ENCODE data around the gene ANKRD44. TPM values are rescaled to one million over a fixed set of nuclear protein-coding genes. Genes with fewer than 3 reads are reported as not detected.

The ANKRD44 gene
- polyA plus RNA-seq, 2 of the 4 experiments (the other 2 are of a cell fraction), result 0.97 to 5.9 TPM

GRCh38 chr2:197298609-197299008, 12.0 kb downstream of the ANKRD44 start:
- ChIA-PET POLR2A (no interaction called here), CTCF (interaction anchor here (1.0 kb wide), 1 partner anchor 57 kb away, joined by 4 read pairs; no protein-coding TSS in a partner anchor)
- no peak overlapping the region for H3K4me2 ChIP-seq

DNA sequence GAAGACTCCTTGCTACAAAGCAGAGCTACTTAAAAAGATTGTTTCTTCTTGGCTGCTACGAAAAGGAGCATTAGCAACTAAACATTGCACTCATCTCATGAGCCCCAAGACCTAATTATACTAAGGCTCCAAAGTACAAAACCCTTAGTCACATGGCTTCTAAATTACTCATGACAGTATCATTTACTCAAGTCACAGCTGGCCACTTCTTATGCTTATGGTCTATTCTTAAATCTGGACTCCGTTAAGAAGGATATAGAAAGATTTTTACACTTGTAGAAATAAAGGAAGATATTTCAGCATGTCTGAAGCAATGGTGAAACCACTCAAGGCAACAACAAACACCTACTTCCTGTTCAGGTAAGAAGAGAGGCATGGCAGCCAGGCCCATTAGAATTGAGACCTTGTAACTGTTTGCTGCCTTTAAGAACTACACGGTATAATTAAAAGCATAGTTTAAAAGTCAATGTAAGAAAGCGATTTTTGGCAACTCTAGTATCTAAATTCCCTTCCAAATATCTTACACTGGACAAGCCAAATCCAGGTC, 12.7 kb downstream of the ANKRD44 start:
- no peaks in the 10 kb centered on the region for H3K9me3 ChIP-seq
- DNase-seq (ENCODE audit: low read depth in 1 of 2, low spot score in 1 of 2) (no peak), ATAC-seq (no peak), FAIRE-seq (no peak)
- peaks cover under 1% of the 10 kb centered on the region; the same call in 1 of the 3 replicates for H3K4me1 ChIP-seq
- WGBS (ENCODE audit: missing lambda C conversion rate), result 93% methylated on average over 4 of the region's 4 CpGs
- POLR2A ChIA-PET, result no interaction called here
- no peak overlapping the region for H3K4me2 ChIP-seq
- H3K27ac ChIP-seq, result no peak overlapping the region
- CTCF ChIA-PET, result interaction anchor here (0.7 to 1.0 kb wide), 3 partner anchors 11 to 58 kb away, joined by 3 to 6 read pairs (median 4); no protein-coding TSS in a partner anchor
- TF ChIP-seq KDM5A (IDR thresholded peaks at IDR 0.05), result no peak
- no peak for TF ChIP-seq REST (IDR thresholded peaks at IDR 0.05)
- TF ChIP-seq ZFP36 (IDR thresholded peaks at IDR 0.05; ENCODE audit: borderline replicate concordance, partially characterized antibody), result no peak
- TF ChIP-seq ATOH8 (CRISPR knock-in tag; IDR thresholded peaks at IDR 0.05; ENCODE audit: low read depth), result no peak
- TF ChIP-seq RCOR1 (IDR thresholded peaks at IDR 0.05; ENCODE audit: low read depth, low read length), result no peak
- no peak for TF ChIP-seq FOXS1 (CRISPR knock-in tag; IDR thresholded peaks at IDR 0.05)
- TF ChIP-seq, protein P1, sequence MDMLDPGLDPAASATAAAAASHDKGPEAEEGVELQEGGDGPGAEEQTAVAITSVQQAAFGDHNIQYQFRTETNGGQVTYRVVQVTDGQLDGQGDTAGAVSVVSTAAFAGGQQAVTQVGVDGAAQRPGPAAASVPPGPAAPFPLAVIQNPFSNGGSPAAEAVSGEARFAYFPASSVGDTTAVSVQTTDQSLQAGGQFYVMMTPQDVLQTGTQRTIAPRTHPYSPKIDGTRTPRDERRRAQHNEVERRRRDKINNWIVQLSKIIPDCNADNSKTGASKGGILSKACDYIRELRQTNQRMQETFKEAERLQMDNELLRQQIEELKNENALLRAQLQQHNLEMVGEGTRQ (IDR thresholded peaks at IDR 0.05), result no peak
- no peak for TF ChIP-seq CBX8 (IDR thresholded peaks at IDR 0.05)
- TF ChIP-seq ESRRA (IDR thresholded peaks at IDR 0.05; ENCODE audit: borderline replicate concordance, low read length), result no peak
- no peak overlapping the region for H3K4me3 ChIP-seq

More at GRCh38 chr2:197298609-197299008, 12.0 kb downstream of the ANKRD44 start:
- peaks cover 8% of the 10 kb centered on the region; the same call in 2 of the 3 replicates for H3K4me1 ChIP-seq
- FAIRE-seq (no peak), ATAC-seq (no peak), DNase-seq (ENCODE audit: low read depth in 1 of 2, low spot score in 1 of 2) (no peak)
- H3K27ac ChIP-seq, result no peak overlapping the region
- no peak overlapping the region for H3K4me3 ChIP-seq
- H3K9me3 ChIP-seq, result no peaks in the 10 kb centered on the region
- TF ChIP-seq POLR2AphosphoS2 (conservative IDR thresholded peaks at IDR 0.05; ENCODE audit: low read length) (no peak), EP300 (IDR thresholded peaks at IDR 0.05) (no peak)
- WGBS (ENCODE audit: missing lambda C conversion rate), result 95% methylated on average over 4 of the region's 4 CpGs

- Histone ChIP-seq H3K27ac (no peak overlapping the region), H3K4me2 (no peak overlapping the region), H3K9me3 (no peaks in the 10 kb centered on the region), H3K4me1 (no peaks in the 10 kb centered on the region), H3K4me3 (no peak overlapping the region)
- CTCF ChIA-PET, result interaction anchor here (0.7 to 1.0 kb wide), 2 partner anchors 12 to 14 kb away, joined by 3 to 6 read pairs; no protein-coding TSS in a partner anchor
- FAIRE-seq (no peak), ATAC-seq (no peak), DNase-seq (ENCODE audit: low read depth in 1 of 2, low spot score in 1 of 2) (no peak)
- POLR2A ChIA-PET, result no interaction called here
- 87% methylated on average over 2 of the region's 2 CpGs for WGBS (ENCODE audit: missing lambda C conversion rate)
- TF ChIP-seq NPAS2 (CRISPR knock-in tag; IDR thresholded peaks at IDR 0.05; ENCODE audit: borderline replicate concordance), result no peak
- no peak for TF ChIP-seq MAX (IDR thresholded peaks at IDR 0.05)
- no peak for TF ChIP-seq ZSCAN20 (CRISPR knock-in tag; IDR thresholded peaks at IDR 0.05)
- no peak for TF ChIP-seq RAD21 (conservative IDR thresholded peaks at IDR 0.05 in 1 of 2, IDR thresholded peaks at IDR 0.05 in 1 of 2)
- TF ChIP-seq FOSB (CRISPR knock-in tag; IDR thresholded peaks at IDR 0.05), result no peak
- TF ChIP-seq KDM5A (IDR thresholded peaks at IDR 0.05), result no peak
- TF ChIP-seq POLR2AphosphoS2 (conservative IDR thresholded peaks at IDR 0.05; ENCODE audit: low read length), result no peak
- TF ChIP-seq, protein P2, sequence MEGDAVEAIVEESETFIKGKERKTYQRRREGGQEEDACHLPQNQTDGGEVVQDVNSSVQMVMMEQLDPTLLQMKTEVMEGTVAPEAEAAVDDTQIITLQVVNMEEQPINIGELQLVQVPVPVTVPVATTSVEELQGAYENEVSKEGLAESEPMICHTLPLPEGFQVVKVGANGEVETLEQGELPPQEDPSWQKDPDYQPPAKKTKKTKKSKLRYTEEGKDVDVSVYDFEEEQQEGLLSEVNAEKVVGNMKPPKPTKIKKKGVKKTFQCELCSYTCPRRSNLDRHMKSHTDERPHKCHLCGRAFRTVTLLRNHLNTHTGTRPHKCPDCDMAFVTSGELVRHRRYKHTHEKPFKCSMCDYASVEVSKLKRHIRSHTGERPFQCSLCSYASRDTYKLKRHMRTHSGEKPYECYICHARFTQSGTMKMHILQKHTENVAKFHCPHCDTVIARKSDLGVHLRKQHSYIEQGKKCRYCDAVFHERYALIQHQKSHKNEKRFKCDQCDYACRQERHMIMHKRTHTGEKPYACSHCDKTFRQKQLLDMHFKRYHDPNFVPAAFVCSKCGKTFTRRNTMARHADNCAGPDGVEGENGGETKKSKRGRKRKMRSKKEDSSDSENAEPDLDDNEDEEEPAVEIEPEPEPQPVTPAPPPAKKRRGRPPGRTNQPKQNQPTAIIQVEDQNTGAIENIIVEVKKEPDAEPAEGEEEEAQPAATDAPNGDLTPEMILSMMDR (IDR thresholded peaks at IDR 0.05), result no peak
- no peak for TF ChIP-seq ZNF302 (CRISPR knock-in tag; IDR thresholded peaks at IDR 0.05)
- TF ChIP-seq, protein P3, sequence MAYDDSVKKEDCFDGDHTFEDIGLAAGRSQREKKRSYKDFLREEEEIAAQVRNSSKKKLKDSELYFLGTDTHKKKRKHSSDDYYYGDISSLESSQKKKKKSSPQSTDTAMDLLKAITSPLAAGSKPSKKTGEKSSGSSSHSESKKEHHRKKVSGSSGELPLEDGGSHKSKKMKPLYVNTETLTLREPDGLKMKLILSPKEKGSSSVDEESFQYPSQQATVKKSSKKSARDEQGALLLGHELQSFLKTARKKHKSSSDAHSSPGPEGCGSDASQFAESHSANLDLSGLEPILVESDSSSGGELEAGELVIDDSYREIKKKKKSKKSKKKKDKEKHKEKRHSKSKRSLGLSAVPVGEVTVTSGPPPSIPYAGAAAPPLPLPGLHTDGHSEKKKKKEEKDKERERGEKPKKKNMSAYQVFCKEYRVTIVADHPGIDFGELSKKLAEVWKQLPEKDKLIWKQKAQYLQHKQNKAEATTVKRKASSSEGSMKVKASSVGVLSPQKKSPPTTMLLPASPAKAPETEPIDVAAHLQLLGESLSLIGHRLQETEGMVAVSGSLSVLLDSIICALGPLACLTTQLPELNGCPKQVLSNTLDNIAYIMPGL (CRISPR knock-in tag; IDR thresholded peaks at IDR 0.05; ENCODE audit: borderline replicate concordance), result no peak
- TF ChIP-seq RCOR1 (IDR thresholded peaks at IDR 0.05; ENCODE audit: low read depth, low read length), result no peak
- TF ChIP-seq PHF8 (IDR thresholded peaks at IDR 0.05; ENCODE audit: borderline replicate concordance, low read depth), result no peak
- no peak for TF ChIP-seq SREBF2 (IDR thresholded peaks at IDR 0.05)
- no peak for TF ChIP-seq SMC3 (IDR thresholded peaks at IDR 0.05)
- TF ChIP-seq CBX2 (IDR thresholded peaks at IDR 0.05; ENCODE audit: borderline replicate concordance, low read depth), result no peak
- no peak for TF ChIP-seq CBX8 (IDR thresholded peaks at IDR 0.05)
Measured at GRCh38 chr2:197297266-197297665, 13.3 kb downstream of the ANKRD44 start.

Measured in A549 (cell line).